NCI-H187 (cell line): ENCODE data around the gene BACH2.
"Not testable (repeated sequence)": the region's sequence is repeated elsewhere in the genome, so short reads cannot be mapped to it uniquely, and the experiment has no call there.

ENCODE experiments used
- DNase-seq, 2 experiments: peaks; one replicate each; lab custom pipeline; 2025; lab: John Stamatoyannopoulos, UW

The BACH2 gene

DNA sequence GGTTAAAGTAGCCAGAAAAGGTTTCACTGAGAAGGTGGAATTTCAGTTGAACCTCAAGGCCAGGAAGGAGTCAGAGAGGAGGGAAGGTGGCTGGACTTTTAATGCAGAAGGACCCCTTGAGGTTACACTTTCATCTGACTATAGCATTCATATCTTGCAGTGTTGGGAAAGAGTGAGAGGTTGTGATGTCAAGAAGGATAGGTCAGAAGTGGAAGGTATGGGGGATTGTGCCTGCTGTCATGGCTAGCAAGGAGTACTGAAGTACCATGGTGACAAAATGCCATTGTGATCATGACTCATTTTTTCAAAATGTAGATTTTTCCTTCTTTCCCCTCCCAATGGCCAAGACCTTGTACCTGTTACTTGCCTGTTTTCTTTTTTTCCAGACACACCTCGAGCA lies 5.2 kb upstream of the BACH2 start:
- DNase-seq: no peak

DNA sequence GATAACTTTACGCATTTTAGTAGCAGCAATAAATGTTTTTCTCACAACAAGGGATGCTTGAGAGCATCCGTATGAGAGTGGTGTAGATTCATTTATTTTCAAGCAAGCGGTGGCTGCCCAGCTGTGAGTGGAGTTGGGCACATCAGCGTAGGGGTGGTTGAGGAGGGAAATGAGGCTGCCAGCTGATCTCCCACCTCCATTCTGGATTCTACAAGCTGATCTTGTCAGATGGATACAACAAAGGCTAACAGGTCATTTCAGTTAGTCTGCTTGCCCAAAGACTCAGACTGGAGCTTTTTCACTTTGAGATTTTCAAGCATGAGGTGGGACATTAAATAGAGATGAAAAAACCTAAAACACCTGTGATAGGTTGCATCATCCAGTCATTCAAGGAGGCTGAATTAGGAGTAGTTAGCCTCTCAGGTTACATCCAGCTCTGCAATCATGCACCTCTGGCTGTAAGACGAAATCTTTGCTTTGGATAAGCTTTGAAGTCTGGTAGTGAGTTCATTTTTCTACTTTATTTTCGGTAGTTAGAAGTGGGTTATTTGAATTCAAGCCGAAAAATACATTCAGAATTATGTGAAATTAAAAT lies 1.9 kb upstream of the BACH2 start:
- DNase-seq: peak in 1 of 2 experiments; percentile 13

DNA sequence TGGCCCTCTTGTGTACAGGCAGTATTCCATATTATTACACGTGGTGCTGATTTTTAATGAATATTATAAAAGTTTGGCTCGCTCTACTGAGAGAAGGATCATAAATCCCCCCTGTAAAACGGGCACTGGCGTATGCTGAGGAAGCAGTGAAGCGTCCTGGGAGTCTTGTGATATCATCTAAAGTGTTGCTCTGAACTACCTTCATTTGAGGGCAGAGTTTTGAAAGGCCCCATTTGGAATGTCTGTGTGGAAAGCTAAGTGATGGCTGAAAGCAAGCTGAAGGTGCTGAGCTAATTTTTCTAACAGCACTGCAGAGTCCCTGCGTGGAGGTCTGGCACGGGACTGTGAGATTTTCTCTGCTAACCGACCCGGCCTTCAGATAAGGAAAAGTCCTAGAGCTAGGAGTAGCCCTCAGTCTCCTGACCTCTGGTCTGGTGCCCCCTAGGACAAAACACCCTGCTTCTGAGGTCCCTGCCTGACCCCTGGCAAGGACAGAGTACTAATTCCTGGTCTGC lies 1.3 kb upstream of the BACH2 start:
- DNase-seq: no peak

DNA sequence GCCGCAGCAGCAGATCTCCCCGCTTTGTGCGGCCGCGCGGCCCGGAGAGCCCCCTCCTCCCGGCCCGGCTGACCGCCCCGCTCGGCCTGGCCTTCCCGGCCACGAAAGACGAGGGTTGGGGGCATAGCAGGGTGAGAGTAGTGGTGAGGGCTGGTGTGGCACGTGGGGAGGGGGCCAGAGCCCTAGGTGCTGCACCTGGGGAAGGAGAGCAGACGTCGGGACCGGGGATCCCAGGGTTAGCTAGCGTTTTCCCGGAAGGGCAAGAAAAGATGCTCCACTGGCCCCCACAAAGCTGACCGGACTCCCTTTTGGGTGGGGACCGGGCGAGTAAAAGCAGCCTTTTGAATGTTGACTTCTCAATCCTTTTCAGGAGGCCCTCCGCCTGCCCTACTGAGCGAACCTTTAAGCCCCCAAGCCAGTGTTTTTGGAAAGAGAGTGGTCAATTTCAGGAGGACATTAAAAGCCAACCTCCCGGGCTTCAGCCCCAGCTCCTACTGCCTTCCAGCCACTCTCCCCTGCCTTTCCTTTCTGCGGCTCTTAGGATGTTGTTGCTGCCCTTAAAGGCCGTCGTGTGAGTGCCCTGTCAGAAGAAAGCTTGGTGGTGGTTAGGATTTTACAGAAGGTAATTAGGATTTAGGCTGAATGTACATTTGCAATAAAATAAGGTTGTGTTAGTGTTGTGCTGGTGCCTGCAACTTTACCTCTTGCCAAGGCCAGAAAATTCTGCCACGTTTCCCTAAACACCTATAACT lies 648 bp upstream of the BACH2 start:
- DNase-seq: no peak

DNA sequence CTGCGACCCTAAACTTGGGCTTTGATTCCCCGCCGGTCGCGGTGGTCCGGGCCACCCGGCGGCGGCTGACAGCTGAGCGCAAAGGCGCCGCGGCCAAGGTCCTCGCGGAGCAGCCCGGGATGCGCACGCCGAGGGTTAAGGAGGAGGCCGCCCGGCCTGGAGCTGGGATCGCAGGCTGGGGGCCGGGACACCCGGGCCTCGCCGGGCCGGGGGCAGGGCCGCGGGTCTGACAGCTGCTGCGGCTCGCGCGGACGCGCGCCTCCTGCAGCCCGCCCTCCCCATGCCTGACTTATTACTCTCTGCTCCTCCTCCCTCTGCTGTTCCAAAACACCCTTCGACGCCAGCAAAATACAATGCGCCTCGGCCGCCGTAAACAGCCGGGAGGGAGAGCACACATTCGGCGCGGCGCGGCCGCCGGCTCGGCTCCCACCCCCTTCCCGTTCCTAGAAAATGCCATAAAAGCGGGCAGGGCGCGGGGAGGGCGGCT lies 746 bp downstream of the BACH2 start:
- DNase-seq: no peak

DNA sequence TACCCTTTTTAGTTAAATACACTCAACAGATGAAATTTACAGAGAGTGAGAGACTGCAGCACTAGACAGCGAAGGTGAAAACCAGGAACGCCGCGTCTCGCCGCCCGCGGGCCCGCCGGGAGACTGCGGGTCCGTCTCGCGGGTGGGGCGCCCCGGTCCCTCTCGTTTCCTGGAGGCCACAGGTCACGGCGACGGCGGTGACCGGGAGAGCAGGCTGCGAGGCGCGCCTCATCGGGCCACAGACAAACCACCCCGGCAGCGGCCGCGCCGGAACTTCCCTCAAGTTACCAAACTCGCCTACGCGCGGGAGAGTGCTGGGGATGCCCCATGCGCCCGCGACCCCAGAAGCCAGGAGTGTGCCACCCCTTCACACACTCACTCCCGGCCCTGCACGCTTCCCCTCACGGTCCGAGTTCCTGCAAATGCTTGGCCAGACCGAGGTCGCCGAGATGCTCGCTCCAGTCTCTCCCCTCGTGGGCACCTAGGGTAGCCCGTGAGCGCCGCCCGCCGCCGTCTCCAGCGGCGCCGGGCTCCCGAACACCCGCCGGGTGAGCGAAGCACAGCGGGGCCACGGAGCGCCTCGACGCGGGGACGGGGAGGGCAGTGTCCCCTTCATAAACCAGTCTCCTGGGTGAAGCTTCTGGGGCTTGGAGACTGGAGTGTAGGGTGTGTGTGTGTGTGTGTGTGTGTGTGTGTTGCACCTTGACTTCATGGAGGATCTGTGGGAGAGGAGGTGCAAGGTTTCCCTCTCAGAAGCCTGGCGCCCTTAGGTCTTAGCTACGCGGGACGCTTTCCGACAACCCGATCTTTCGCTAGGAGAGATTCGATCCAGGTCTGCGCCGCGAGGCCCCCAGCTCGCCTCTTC lies 1.4 kb downstream of the BACH2 start:
- peak in 1 of 2 experiments; percentile 39 for DNase-seq

DNA sequence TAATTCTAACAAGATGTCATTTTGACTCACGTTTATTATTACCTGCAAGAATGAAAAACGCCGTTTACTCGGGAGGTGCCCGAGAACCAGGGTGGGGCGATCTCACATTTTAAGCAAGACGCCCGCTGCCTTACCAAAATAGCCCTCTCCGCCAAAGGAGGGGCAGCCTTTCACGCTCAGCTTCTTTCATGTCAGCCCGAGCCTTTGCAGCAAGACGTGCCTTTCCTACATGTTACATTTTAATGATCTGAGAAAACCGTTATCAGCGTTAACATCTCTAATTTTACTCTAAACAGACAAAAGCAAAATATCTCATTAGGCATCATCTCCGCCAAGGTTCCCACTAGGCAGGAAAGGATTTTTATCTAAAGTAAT lies 2.0 kb downstream of the BACH2 start:
- no peak for DNase-seq

DNA sequence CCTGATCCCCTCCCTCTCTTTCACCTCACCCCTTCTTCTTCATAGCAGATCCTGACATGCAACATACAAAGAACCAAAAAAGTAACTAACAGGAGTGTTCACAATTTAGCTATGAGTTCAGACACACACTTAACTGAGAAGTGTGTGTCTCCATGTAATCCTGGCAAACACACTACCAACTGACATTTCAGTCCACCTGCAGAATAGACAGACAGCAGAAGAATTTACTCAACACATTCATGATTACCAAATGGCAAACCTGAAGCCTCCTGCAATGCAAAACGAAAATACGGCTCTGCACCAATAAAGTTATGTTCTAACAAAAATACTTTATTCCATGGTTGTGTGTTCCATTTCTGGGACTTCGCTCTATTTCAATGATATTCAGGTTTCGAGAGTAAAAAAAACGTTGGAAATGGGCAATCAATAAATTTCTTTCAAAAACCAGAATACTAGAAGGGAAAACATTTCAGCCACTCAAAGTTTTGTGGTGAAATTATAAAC lies 2.6 kb downstream of the BACH2 start:
- no peak for DNase-seq

DNA sequence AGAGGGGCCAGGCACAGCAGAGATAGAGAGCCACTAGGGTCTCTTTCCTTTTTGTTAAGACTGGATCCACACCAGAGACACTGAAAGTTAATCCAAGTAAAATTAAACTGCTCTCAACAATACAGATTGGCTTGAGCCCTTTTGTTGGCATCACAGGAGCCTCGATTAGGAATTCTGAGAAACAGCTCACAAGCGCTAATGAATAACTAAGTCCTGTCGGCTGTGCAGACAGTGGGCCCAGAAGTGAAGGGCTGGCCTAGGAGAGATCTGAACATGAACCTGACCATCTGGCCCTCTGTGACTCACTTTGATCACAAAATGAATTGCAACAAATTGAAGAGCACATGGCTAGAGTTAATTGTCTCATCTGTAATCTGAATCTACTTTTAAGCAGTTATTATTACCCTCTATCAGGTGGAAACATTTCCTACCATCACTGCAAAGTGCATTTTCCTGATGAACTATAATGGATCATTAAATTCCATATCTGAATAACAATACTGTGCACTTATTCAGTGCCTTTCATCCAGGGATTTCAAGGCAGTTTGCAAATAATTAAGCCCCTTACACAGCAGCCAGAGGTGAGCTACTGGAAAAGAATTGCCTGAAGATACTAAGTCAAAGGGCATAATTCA lies 3.2 kb downstream of the BACH2 start:
- DNase-seq: no peak

DNA sequence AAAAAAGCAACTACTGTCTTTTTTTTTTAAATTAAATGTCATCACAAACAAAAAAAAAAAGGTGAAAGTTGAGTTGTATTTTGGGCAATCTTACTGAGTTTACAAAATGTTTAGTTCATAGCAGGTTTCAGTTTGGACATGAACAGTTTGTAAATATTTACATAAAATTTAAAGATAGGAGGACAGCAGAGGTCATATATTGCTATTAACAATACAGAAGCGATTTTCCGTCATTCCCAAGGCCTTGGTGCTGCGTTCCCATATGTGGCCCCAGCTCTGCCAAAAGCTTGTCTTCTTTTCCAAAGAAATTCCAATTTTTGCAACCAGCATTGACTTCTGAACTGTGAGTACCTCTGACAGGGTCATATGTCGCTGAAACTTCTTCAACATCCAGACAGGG lies 5.1 kb downstream of the BACH2 start:
- DNase-seq: no peak

DNA sequence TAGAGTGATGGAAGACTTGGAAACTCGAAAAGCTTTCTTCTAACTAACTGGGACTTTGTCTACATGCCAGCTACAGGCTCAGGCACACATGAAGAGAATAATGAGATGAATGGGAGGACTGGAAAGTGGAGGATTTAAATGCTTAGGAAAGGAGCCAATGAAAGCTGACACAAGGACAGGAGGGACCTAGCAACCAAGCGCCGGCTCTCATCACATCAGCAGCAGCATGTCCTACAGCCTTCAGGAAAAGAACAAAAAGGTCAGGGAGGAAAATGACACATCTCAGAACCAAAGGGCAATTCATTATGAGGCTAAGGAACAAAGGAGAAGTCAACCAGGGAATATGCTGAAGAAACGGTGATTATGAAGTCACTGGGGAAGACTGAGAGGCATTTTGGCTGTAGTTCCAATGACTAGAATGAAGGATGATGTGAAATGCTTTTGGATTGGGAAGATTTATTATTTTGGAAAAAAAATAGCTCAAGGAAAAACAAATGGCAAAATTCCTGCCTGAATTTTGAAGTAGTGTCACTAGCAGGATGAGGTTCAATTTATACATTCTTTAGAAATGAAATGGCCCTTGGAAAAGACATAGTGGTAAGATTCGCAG lies 5.7 kb downstream of the BACH2 start:
- DNase-seq: no peak

DNA sequence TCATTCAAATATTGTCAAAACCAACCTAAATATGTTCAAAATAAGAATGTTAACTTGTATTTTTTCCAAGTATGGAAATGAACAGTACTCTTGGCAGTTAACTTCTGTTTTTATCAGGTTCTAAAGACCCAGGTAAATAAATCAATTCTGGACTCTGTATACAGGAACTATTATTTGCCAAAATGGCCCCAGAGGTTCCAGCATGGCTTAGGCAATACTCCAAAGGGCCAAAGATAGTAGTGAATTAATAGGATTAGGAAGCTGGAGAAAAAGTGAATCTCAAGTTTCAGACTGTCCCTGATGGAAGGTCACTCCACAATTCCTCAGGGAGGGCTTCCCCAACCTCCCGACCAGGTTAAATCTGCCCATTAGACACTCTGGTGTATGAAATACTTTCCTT lies 6.7 kb downstream of the BACH2 start:
- no peak for DNase-seq

DNA sequence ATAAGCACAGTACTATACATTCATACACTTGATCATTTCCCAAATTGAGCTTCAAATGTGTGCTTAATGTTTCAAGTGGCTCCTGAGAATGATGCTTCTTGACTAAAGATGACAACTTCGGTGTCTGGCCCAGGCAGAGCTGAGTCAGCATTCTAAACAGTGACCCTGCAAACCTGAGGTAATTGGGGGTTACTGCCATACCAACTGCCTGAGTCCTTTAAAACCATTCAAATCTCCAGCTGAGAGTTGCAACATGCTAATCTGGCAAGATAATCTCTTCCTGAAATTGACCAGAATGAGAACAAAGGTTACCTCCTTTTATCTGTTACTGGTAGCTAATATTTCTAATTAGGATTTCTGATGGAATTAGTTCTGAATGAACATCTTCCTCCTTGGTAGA lies 8.2 kb downstream of the BACH2 start:
- no peak for DNase-seq

DNA sequence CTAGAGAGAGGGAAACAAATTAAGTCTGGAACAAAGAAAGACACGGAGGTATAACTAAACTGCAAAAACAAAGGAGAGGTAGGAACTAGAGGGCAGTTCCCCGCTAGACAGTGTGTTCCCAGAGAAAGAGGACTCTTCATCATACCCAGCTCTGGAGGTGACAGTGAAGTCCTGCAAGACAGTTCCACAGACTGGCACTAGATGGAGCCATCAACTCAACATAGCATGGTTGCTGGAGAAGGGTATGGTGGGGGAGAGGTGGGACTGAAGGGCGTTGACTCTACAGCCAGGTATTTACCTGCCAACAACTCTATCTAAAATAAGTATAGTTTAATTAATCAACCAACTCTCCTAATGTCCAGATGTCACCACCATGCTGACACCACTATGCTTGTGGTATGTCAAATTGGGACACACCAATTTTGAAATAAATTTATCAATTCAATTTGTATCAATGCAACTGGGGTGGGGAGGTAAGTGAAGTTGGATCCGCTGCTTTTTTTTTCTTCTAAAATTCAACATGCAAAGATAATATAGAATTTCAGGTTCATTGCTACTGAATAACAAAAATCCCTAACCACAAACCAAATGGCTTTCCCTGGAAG lies 9.7 kb downstream of the BACH2 start:
- no peak for DNase-seq

DNA sequence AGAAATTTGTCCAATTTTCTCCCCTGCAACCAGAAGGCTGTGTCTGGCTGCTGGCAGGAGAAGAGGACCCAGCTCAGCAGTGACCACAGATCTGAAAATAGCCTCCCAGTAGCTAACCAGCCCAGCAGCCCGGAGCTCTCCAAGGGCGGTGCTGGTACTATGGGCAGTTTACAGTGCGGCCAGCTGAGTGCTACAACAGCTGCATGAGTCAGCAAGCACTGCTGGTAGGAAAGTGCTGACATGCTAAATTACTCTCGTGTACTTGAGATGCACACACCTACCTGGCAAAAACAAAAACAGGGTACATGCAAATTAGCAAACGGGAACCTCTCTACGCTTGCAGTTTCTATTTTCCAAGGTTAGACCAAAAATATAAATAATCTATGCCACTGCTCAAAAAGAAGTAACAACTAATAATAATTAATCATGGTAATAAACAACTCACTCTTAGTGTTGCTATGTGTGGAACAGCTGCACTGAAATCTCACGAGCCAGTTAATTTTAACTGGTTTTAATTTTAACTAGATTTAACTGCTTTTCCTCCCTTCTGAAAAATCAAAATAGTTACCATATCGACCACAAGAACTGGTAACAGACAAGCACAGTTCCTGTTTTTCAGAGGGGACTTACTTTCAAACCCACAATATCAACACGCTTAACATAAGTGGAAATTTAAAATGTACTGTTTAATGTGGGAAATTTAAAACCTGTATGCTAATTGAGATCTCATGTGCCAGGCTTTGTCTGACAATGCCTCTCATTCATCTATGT lies 10.8 kb downstream of the BACH2 start:
- DNase-seq: peak; percentile 17 to 44

DNA sequence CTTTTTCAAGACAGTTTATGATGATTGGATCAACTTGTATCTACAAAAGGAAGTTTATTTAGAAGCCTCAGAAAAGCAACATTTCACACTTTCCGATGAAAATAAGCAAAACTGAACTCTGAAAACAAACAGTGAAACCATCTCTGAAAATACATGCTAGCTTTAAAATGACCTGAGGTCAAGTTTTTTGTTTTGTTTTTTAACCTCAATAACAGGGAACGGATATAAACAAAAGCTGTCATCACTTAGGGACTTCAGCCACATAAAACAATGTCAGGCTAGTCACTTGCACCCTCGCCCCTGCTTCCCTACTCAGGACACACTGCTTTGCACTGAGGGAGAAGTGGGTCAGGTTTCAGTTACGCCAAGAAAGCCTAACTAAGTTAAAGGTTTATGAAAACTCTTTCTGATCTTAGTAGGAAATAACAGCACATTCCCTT lies 11.6 kb downstream of the BACH2 start:
- no peak for DNase-seq

DNA sequence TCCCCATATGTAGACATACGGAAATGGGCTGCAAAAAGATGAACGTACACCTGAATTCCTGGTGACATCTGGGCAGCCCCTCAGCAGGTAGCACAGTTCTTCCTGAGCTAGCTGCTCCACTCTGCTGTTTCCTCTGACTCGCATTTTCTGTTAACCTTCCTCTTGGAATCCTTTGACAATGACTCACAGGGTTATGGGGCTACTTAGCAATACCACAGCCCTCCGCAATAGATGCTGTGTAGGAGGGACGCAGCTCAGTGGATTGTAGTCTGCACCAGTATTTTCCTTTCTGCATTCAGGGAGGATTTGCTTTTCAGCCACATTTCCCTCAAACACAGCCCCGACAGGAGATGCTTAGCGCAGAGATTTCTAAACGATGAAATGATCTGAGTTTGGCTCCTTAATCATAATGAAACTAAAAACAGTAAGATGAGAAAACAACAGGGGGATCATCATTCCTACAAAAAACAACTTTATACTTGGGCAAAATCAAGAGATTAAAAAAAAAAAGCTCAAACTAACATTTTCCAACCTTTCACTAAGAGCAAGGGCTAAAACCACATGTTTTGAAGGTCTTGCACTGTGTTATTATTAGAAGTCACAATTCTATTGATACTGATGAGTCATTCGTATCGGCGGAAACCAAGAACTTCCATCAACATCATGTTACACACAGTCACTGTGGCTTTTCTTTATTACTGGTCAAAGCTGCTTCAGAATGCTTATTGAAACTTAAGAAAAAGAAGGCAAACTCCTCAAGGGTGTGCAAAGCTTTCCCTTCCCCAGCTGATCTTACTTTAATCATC lies 12.2 kb downstream of the BACH2 start:
- DNase-seq: no peak

DNA sequence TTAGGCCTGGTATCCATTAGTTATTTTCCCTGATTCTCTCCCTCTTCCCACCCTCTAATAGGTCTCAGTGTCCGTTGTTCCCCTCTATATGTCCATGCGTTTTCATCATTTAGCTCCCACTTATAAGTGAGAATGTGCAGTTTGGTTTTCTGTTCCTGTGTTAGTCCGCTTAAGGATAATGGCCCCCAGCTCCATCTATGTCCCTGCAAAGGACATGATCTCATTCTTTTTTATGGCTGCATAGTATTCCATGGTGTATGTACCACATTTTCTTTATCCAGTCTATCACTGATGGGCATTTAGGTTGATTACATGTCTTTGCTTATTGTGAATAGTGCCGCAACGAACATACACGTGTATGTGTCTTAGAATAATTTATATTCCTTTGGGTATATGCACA lies 14.4 kb downstream of the BACH2 start:
- not testable (repeated sequence) for DNase-seq

DNA sequence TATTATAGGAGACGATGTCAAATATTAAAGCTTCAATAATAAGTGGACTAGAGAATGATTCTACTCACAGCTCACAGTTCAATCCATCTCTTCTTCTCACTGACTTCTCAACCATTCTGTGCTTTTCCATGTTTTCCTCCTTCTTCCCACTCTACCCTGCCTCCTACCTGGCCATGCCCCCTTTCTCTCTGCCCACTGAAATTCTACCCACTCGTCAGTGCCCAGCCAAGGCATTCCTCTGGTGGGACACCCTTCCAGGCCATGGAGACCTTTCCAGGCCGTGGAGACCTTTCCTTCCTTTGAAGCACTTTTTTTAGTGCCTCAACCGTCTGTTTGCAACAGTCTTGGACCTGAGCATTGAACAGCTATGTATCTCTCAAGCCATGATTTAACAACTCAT lies 18.5 kb downstream of the BACH2 start:
- DNase-seq: no peak
